GM10847 (cell line): ENCODE measurements around the gene TMEM86B.

Source experiments
- POLR2A ChIP-seq: IDR thresholded peaks from 2 replicates; pipeline ENCODE4 v1.6.1; 2011; ENCODE audit not compliant: insufficient read length; ENCODE audit errors: extremely low read depth

The TMEM86B gene

GRCh38 chr19:55213547-55213946, 15.0 kb downstream of the TMEM86B start:
- no peak for TF ChIP-seq POLR2A

GRCh38 chr19:55212447-55212846, 16.1 kb downstream of the TMEM86B start:
- no peak for TF ChIP-seq POLR2A

GRCh38 chr19:55209693-55210472, 18.7 kb downstream of the TMEM86B start:
- TF ChIP-seq POLR2A: no peak

DNA sequence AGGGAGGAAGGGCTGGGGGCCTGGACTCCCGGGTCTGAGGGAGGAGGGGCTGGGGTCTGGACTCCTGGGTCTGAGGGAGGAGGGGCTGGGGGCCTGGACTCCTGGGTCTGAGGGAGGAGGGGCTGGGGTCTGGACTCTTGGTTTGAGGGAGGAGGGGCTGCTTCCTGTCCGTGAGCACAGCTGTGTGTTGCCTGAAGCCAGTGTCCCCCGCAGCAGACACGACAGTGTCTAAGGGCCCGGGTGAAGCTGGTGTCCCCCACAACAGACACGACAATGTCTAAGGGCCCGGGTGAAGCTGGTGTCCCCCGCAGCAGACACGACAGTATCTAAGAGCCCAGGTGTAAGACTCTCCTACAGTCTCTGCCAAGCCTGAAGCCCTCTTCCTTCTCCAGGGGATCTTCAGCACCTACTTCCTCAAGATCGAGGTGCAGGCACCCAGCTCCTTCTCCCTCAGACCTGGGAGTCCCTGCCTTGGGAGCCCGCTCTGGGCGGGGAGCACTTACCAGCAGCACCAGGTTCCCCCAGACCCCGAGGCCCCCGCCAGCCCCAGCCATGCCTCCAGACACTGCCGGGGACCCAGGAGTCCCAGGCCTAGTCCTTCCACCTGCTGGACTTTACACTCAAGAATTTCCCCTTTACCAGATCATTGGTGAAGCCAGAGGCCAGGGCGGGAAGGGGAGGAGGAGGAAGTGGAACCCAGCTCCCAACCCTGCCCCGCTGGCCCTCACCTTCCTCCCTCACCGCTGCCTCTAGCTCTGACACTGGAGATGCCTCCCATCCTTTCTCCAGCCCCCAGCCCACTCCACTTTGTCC, 19.5 kb downstream of the TMEM86B start, which contains the start of gene PTPRH:
PTPRH (minus strand) TSS at position 622 of the 813 bp plus-strand sequence; CDS start at position 554, 68 bp downstream.
- TF ChIP-seq POLR2A: no peak

DNA sequence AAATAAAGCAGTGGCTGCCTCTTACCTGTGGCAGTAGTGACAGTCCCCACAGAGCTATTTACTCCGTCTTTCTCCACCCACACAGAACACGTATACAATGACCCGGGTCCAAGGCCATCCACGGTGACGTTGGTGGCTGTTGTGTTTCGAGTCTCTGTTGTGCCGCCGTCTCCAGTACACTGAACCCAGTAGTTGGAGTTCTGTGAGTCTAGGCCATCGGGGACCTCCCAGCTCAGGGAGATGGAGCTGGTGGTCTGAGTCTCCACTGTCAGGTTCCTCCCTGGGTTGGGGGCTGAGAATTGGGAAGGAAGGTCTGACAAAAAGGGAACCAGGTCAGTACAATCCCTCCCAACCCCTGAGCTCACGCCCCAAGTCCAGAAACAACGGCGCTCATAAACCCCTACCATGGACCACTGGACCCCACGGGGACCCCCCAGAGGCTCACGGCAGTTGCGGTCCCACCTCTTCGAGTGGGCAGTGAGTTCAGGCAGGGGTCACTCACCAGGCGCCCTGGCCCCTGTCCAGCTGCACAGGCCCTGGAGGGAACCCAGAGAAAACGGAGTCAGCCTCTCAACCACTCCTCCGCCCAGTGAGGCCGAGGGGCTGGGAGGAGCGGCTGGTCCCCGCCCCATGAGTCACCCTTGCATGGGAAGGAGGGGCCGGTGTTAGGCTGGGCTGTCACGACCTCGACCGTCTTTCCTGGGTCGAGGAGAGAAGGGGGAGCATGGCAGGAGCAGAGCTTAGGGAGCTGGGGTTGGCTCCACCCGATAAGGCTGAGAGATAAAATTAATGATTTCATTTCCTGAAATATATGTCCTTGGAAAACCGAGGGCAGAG, 21.7 kb downstream of the TMEM86B start:
- TF ChIP-seq POLR2A: no peak

- TF ChIP-seq POLR2A: no peak
Measured at GRCh38 chr19:55199620-55200204, 28.9 kb downstream of the TMEM86B start.

DNA sequence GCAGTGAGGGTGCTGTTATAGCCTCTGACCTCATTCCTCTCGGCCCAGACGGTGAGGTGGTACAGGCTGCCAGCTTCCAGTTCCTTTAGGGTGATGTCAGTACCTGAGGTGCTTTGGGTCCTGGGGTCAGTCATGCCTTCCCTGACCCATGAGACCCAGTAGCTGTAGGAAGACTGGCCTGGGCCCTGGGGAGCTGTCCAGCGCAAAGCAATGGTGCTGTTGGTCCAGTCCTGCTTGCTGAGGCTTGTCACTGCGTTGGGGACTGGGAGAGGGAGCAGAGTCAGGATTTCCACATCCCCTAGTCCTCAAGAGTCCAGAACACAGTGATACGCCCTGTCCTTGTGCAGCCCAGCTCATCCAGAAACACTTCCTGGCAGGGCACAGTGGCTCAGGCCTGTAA, 29.9 kb downstream of the TMEM86B start:
- TF ChIP-seq POLR2A: no peak

DNA sequence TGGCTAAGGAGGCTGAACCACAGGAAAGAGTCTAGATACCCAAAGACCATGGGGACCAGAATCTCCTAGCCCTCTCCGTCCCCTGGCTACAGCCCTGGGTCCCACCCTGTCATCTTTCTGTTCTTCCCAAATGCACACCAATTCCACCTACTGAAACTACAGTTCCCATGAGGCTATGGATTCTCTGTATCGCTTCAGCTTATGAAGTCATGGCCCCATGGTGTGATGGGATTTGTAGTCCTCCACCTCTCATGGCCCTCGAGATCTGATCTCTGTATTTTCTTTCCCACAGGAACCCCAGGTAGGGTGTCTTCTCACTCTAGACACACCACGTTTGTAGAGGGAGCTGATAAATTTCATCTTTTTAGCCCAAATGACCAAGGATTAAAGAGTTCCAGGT, 31.0 kb downstream of the TMEM86B start:
- no peak for TF ChIP-seq POLR2A

DNA sequence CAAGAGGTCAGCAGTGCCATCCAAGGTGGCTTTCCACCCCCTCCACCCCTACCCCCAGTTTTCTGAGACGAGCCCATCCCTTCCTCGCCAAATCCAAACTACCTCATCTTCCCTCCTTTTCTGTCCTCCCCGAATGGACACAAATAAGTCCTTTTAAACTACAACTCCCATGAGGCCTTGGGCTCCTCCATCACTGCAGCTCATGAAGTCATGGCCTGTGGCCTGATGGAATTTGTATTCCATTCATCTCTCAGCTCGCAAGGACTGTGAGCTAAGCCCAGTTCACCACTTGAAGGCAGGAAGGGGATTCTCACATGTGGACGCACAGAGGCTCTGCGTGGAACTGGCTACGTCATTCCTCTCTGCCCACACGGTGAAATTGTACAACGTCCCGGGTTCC, 31.8 kb downstream of the TMEM86B start:
- TF ChIP-seq POLR2A: no peak

- no peak for TF ChIP-seq POLR2A
Measured at GRCh38 chr19:55193481-55193880, 35.1 kb downstream of the TMEM86B start.

DNA sequence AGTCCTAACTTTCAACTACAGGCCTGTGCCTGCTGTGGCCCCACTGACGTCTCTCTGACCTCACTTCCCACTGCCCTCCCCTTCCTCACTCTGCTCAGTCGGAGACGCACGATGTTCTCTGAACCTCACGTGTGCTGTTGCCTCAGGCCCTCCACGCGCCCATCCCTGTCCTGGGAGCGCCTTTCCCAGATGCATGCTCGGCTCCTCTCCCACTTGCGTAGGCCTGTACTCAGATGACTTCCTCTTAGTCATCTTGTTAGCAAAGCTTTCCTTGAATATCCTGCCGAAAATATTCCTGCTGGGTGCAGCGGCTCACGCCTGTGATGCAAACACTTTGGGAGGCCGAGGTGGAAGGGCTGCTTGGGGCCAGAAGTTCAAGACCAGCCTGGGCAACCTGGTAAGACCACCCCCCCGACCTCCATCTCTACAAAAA, 39.1 kb downstream of the TMEM86B start:
- TF ChIP-seq POLR2A: no peak

DNA sequence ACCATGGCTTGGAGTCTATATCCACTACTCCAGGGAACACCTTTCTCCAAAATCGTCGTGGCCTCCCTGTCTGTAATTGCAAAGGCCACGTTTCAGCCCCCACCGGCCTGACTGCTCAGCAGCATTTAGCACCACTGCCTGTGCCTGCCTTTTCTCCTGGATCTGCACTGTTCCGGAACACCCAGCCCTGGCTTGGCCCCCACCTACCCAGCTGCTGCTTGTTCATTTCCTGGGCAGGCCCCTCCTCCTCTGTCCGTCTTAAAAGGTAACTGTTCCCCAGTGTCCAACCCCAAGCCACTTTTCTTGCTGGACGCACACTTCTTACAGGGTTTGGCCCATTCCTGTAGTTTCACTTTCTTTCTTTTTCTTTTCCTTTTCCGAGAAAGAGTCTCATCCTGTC, 39.9 kb downstream of the TMEM86B start:
- no peak for TF ChIP-seq POLR2A

- TF ChIP-seq POLR2A: no peak
Measured at GRCh38 chr19:55186080-55186479, 42.5 kb downstream of the TMEM86B start.

- no peak for TF ChIP-seq POLR2A
Measured at GRCh38 chr19:55181740-55182139, 46.8 kb downstream of the TMEM86B start.

DNA sequence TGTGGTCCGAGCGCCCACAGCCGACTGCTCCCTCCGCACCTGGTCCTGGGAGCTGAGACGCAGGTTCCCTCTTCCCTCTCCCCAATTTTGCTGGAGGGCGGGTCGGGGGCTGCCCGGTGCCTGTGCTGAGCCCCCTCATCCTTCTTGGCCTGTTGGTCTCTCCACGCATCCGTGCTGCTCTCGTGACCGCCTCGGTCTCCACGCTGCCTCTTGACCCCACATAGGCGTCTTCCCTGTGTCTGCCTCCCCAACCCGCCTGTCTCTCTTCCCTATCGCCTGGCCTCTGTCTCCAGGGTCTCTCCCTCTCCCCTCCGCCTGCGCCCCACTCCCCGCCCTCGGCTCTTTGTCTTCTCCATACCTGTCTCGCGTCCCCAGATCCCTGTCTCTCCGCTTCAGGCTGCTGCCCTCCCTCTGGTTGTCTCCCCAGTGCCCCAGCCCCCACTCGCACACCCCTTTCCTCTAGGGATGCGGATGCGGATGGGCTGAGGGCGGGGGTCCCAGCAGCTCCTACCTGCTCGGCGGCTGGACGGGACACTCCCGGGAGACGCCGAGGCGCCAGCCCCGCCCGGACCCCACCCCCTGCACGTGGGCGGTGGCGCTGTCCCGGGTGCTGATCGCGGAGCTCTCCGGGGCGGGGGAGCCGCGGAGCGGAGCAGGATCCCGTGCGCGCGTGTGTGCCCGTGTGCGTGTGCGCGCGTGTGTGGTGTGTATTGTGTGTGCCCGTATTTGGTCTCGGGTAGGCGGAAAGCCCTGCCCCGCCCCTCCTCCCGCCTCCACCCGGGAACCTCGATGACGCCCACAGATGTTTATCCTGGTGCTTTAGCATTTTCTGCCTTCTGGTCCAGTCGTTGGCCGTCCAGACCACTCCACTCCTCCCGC, 48.7 kb downstream of the TMEM86B start, which contains the start of gene SYT5:
SYT5 (minus strand) TSS at position 684 of the 879 bp plus-strand sequence. CDS start 1,248 bp downstream, outside the sequence.
- no peak for TF ChIP-seq POLR2A
